ENCODE results near the gene ZSCAN30. TPM values are rescaled to one million over a fixed set of nuclear protein-coding genes. Genes with fewer than 3 reads are reported as not detected.
"Not testable (repeated sequence)": the region's sequence is repeated elsewhere in the genome, so short reads cannot be mapped to it uniquely, and the experiment has no call there.

ZSCAN30 gene
- polyA plus RNA-seq, 10 donors: 16.7 to 44.7 (median 21.3) TPM

- peak; percentile 97 to 99 (median 98) for DNase-seq
Measured at GRCh38 chr18:35240664-35241447, 49.2 kb downstream of the ZSCAN30 start, which contains the start of gene ZNF397. Gene ZNF397 (plus strand): TSS chr18:35241034. CDS start chr18:35242471, 1,437 bp downstream.

- DNase-seq: no peak
Measured at GRCh38 chr18:35239314-35239713, 50.7 kb downstream of the ZSCAN30 start.

GRCh38 chr18:35236571-35237363 lies 53.3 kb downstream of the ZSCAN30 start:
- DNase-seq: no peak

GRCh38 chr18:35231052-35231451 lies 59.0 kb downstream of the ZSCAN30 start:
- peak; percentile 53 to 82 (median 77) for DNase-seq

GRCh38 chr18:35227254-35227653 lies 62.8 kb downstream of the ZSCAN30 start:
- no peak for DNase-seq

GRCh38 chr18:35223797-35224196 lies 66.2 kb downstream of the ZSCAN30 start:
- no peak for DNase-seq

GRCh38 chr18:35220424-35220823 lies 69.6 kb downstream of the ZSCAN30 start:
- DNase-seq: no peak

GRCh38 chr18:35219331-35219730 lies 70.7 kb downstream of the ZSCAN30 start:
- DNase-seq: not testable (repeated sequence)

- DNase-seq: not testable (repeated sequence)
Measured at GRCh38 chr18:35216611-35217010, 73.4 kb downstream of the ZSCAN30 start.

- no peak for DNase-seq
Measured at GRCh38 chr18:35215026-35215425, 75.0 kb downstream of the ZSCAN30 start.

GRCh38 chr18:35205746-35206458 lies 84.1 kb downstream of the ZSCAN30 start:
- DNase-seq: not testable (repeated sequence)

GRCh38 chr18:35205199-35205712 lies 84.8 kb downstream of the ZSCAN30 start:
- DNase-seq: no peak

GRCh38 chr18:35203067-35203466 lies 87.0 kb downstream of the ZSCAN30 start:
- DNase-seq: peak; percentile 74 to 85 (median 79)

GRCh38 chr18:35201256-35201931 lies 88.6 kb downstream of the ZSCAN30 start:
- DNase-seq: peak in 2 of 3 donors; percentile 39 to 71

Other genes with a start within 250 kb of the ZSCAN30 start
- gene MAPRE2, start 248.8 kb downstream of the ZSCAN30 start, polyA plus RNA-seq (ENCODE audit: insufficient read length in 10 of 10): 10 to 100 TPM; 24.6 to 35.5 (median 30.4) TPM
- gene ZNF397, start 49.2 kb downstream of the ZSCAN30 start, polyA plus RNA-seq (ENCODE audit: insufficient read length in 10 of 10): 10 to 100 TPM; 19.5 to 47.3 (median 29.3) TPM
- 10 to 100 TPM; 27.5 to 38.0 (median 35.2) TPM for gene ZNF24, start 54.2 kb upstream of the ZSCAN30 start, polyA plus RNA-seq (ENCODE audit: insufficient read length in 10 of 10)
- 1 to 10 TPM in 7 of 10 donors, under 1 TPM in 3; 0.78 to 1.6 (median 1.1) TPM for gene ZNF396, start 87.1 kb upstream of the ZSCAN30 start, polyA plus RNA-seq (ENCODE audit: insufficient read length in 10 of 10)
- gene INO80C, start 207.7 kb upstream of the ZSCAN30 start, polyA plus RNA-seq (ENCODE audit: insufficient read length in 10 of 10): 10 to 100 TPM; 19.9 to 32.7 (median 25.1) TPM

Data from muscle of back (tissue), 11 donors.